SKM-1 (cell line): ENCODE results near the gene PRPSAP1.
A peak's percentile ranks its signal among the peaks of the same experiment; 100 is the strongest.

ENCODE experiments used
- DNase-seq: peaks from one replicate; lab custom pipeline; 2025; ENCODE audit not compliant: unreplicated experiment; lab: John Stamatoyannopoulos, UW

PRPSAP1 gene

GRCh38 chr17:76278952-76279741, 74.6 kb downstream of the PRPSAP1 start:
- DNase-seq: peak; percentile 52

- no peak for DNase-seq
These were observed 75.3 kb downstream of the PRPSAP1 start for GRCh38 chr17:76278268-76278908.

- DNase-seq: no peak
These were observed 76.1 kb downstream of the PRPSAP1 start for GRCh38 chr17:76277300-76278267.

GRCh38 chr17:76276461-76277299, 77.0 kb downstream of the PRPSAP1 start:
- no peak for DNase-seq

GRCh38 chr17:76276069-76276431, 77.7 kb downstream of the PRPSAP1 start:
- DNase-seq: no peak

GRCh38 chr17:76275382-76276068, 78.2 kb downstream of the PRPSAP1 start:
- DNase-seq: no peak

- no peak for DNase-seq
These were observed 79.4 kb downstream of the PRPSAP1 start for GRCh38 chr17:76274112-76274956.

GRCh38 chr17:76273445-76274111, 80.1 kb downstream of the PRPSAP1 start:
- DNase-seq: no peak

- no peak for DNase-seq
These were observed 80.9 kb downstream of the PRPSAP1 start for GRCh38 chr17:76272541-76273444.

GRCh38 chr17:76271669-76272540, 81.8 kb downstream of the PRPSAP1 start:
- DNase-seq: no peak

- no peak for DNase-seq
These were observed 82.7 kb downstream of the PRPSAP1 start for GRCh38 chr17:76270770-76271668.

- DNase-seq: no peak
These were observed 83.6 kb downstream of the PRPSAP1 start for GRCh38 chr17:76270127-76270592.

- DNase-seq: no peak
These were observed 84.4 kb downstream of the PRPSAP1 start for GRCh38 chr17:76268991-76269981.
